Adipose tissue (tissue), 3 donors: ENCODE data around the gene FLNA. TPM values are rescaled to one million over a fixed set of nuclear protein-coding genes. Genes with fewer than 3 reads are reported as not detected.

Source experiments
- polyA plus RNA-seq, 3 donors: library from polyadenylated mRNA; stranded (reverse); fragments of 200-250 nt; gene quantifications; one replicate each; pipeline ENCODE4 v1.2.3, GENCODE V29; 2013
- donor health status: healthy with polysubstance abuse.
- donor health status: Bipolar disorder and iron deficiency.
- donor health status: healthy.

Gene FLNA
- polyA plus RNA-seq, 3 donors = 118 to 552 (median 446) TPM

Other genes with a start within 250 kb of the FLNA start
- gene OPN1LW, start 230.4 kb downstream of the FLNA start, polyA plus RNA-seq = not detected
- not detected for gene OPN1MW, start 192.0 kb downstream of the FLNA start, polyA plus RNA-seq
- gene OPN1MW2, start 154.9 kb downstream of the FLNA start, polyA plus RNA-seq = not detected
- not detected for gene OPN1MW3, start 117.1 kb downstream of the FLNA start, polyA plus RNA-seq
- not detected for gene TEX28, start 79.5 kb downstream of the FLNA start, polyA plus RNA-seq
- gene TKTL1, start 78.8 kb downstream of the FLNA start, polyA plus RNA-seq = under 1 TPM; 0.05 to 0.40 (median 0.11) TPM
- 100 to 1,000 TPM in 1 of 3 donors, 10 to 100 TPM in 2; 66.4 to 115 (median 90.5) TPM for gene EMD, start 4.7 kb upstream of the FLNA start, polyA plus RNA-seq
- 1,000 to 10,000 TPM; 6,483 to 8,176 (median 7,781) TPM for gene RPL10, start 23.7 kb upstream of the FLNA start, polyA plus RNA-seq
- gene DNASE1L1, start 34.6 kb upstream of the FLNA start, polyA plus RNA-seq = 10 to 100 TPM in 2 of 3 donors, 1 to 10 TPM in 1; 7.5 to 26.6 (median 18.6) TPM
- gene TAFAZZIN, start 36.9 kb upstream of the FLNA start, polyA plus RNA-seq = 10 to 100 TPM; 22.4 to 45.8 (median 35.2) TPM
- 10 to 100 TPM; 30.9 to 68.7 (median 45.9) TPM for gene ATP6AP1, start 54.0 kb upstream of the FLNA start, polyA plus RNA-seq
- 10 to 100 TPM; 50.7 to 95.3 (median 94.8) TPM for gene GDI1, start 62.5 kb upstream of the FLNA start, polyA plus RNA-seq
- 100 to 1,000 TPM in 2 of 3 donors, 10 to 100 TPM in 1; 52.0 to 111 (median 106) TPM for gene FAM50A, start 69.5 kb upstream of the FLNA start, polyA plus RNA-seq
- gene PLXNA3, start 83.6 kb upstream of the FLNA start, polyA plus RNA-seq = 10 to 100 TPM in 1 of 3 donors, 1 to 10 TPM in 2; 6.3 to 11.6 (median 9.7) TPM
- 10 to 100 TPM; 20.6 to 30.0 (median 23.1) TPM for gene LAGE3, start 104.6 kb upstream of the FLNA start, polyA plus RNA-seq
- gene UBL4A, start 112.0 kb upstream of the FLNA start, polyA plus RNA-seq = 10 to 100 TPM; 20.6 to 35.4 (median 24.3) TPM
- gene SLC10A3, start 116.0 kb upstream of the FLNA start, polyA plus RNA-seq = 10 to 100 TPM; 19.4 to 26.7 (median 25.0) TPM
- 10 to 100 TPM; 48.9 to 61.5 (median 49.3) TPM for gene FAM3A, start 141.6 kb upstream of the FLNA start, polyA plus RNA-seq
- 10 to 100 TPM; 17.6 to 88.4 (median 33.6) TPM for gene G6PD, start 172.2 kb upstream of the FLNA start, polyA plus RNA-seq
- gene IKBKG, start 173.0 kb upstream of the FLNA start, polyA plus RNA-seq = 10 to 100 TPM; 10.6 to 29.0 (median 20.2) TPM
- under 1 TPM in 1 of 3 donors, not detected in 2; 0.51 TPM for gene CTAG1A, start 210.5 kb upstream of the FLNA start, polyA plus RNA-seq
- gene CTAG1B, start 244.6 kb upstream of the FLNA start, polyA plus RNA-seq = under 1 TPM in 1 of 3 donors, not detected in 2; 0.59 TPM